GM19023 (cell line): ENCODE measurements around the gene TGIF2LY.
"Not testable (repeated sequence)": the region's sequence is repeated elsewhere in the genome, so short reads cannot be mapped to it uniquely, and the experiment has no call there.

ENCODE experiments used
- ATAC-seq: cut with Tn5 transposase; IDR thresholded peaks from one replicate; pipeline ENCODE4 v1.9.1; 2021; ENCODE audit warnings: mild to moderate bottlenecking, moderate library complexity; ENCODE audit not compliant: unreplicated experiment

TGIF2LY gene

GRCh38 chrY:3578767-3579166, at the start of gene TGIF2LY:
Gene TGIF2LY, plus strand, starts transcription at chrY:3579067. Its CDS starts 178 bp downstream, at chrY:3579245.
- ATAC-seq, result not testable (repeated sequence)
